Kidney (tissue), 14 donors: ENCODE results near the gene CLCNKA. TPM values are rescaled to one million over a fixed set of nuclear protein-coding genes. Genes with fewer than 3 reads are reported as not detected.

Source experiments
- DNase-seq, 5 donors: peaks; one replicate each; pipeline ENCODE4 v3.0.0-alpha.2; 2013 to 2020
- FAIRE-seq: peaks from 2 replicates; lab custom pipeline; 2012; peaks lifted over from hg19 to GRCh38; lab: Jason Lieb, UNC
- H3K27ac ChIP-seq, 2 donors: one replicate each; pipeline ENCODE4 v1.7.0; 2013; ENCODE audit warnings: low read depth in 2 of 2, low read length in 2 of 2, inconsistent platforms in 1 of 2
- H3K27me3 ChIP-seq: one replicate; pipeline ENCODE4 v1.7.1; 2013; ENCODE audit warnings: low read length, inconsistent platforms; ENCODE audit not compliant: control insufficient read depth, insufficient read depth
- H3K36me3 ChIP-seq, 3 donors: one replicate each; pipeline versions ENCODE4 v1.7.0 to v1.7.1; 2013; ENCODE audit warnings: low read length in 3 of 3, control low read depth in 1 of 3, inconsistent platforms in 1 of 3; ENCODE audit not compliant: insufficient read depth in 3 of 3, control insufficient read depth in 2 of 3
- H3K4me1 ChIP-seq, 3 donors: one replicate each; pipeline versions ENCODE4 v1.7.0 to v1.7.1; 2013; ENCODE audit warnings: low read length in 3 of 3, inconsistent platforms in 1 of 3, low read depth in 1 of 3; ENCODE audit not compliant: control insufficient read depth in 2 of 3, insufficient read depth in 2 of 3
- H3K4me3 ChIP-seq, 3 donors: one replicate each; pipeline versions ENCODE4 v1.7.0 to v1.8.1; 2013; ENCODE audit warnings: low read length in 3 of 3, control low read depth in 1 of 3, inconsistent platforms in 1 of 3
- H3K9ac ChIP-seq, 3 donors: one replicate each; pipeline versions ENCODE4 v1.7.0 to v1.7.1; 2013; ENCODE audit warnings: low read length in 3 of 3, control low read depth in 1 of 3, inconsistent platforms in 1 of 3
- H3K9me3 ChIP-seq, 3 donors: one replicate each; pipeline versions ENCODE4 v1.7.0 to v1.7.1; 2013; ENCODE audit warnings: low read length in 3 of 3, control low read depth in 1 of 3, inconsistent platforms in 1 of 3; ENCODE audit not compliant: control insufficient read depth in 2 of 3, insufficient read depth in 1 of 3
- intact Hi-C: fragments of 100-400 bp; cut with DNase I; formaldehyde crosslinking; loops from one replicate; pipeline ENCODE4 v1.11.1; 2022
- polyA plus RNA-seq: library from polyadenylated mRNA; stranded (reverse); fragments of 350-450 nt; fragmentation: Illumina TruSeq; extraction: RNeasy Lipid Tissue Mini Kit (QIAGEN cat#74804); gene quantifications from one replicate; pipeline ENCODE4 v1.2.3, GENCODE V29; 2014; ENCODE audit warnings: low read depth, low replicate concordance; ENCODE audit not compliant: insufficient read depth
- total RNA-seq: library from RNA; stranded (reverse); fragmentation: NEBNext Ultra II Directional; extraction: Animal tissue kit (Norgen Biotek cat#: 25700); gene quantifications from one replicate; pipeline ENCODE4 v1.2.1, GENCODE V29; 2021
- TF ChIP-seq, protein P1 (sequence below): IDR thresholded peaks from 3 replicates; pipeline ENCODE4 v1.5.1; 2012; ENCODE audit warnings: mild to moderate bottlenecking, moderate library complexity, borderline replicate concordance; ENCODE audit not compliant: insufficient read depth; ENCODE audit errors: extremely low read depth
- donor health status: control.
- donor health status: control.
- donor health status: control.
- donor health status: control.
- donor health status: control.
- donor health status: DM: yes; HTN: yes; CAD: no.
- donor health status: Normal renal cell carcinoma (clear cell type).

The CLCNKA gene
- total and polyA plus RNA-seq, 2 donors from 2014 or later = 7.8 to 187 TPM

GRCh38 chr1:16009030-16009460 lies 12.8 kb upstream of the CLCNKA start:
- intact Hi-C loops = loop anchor here (10.0 kb wide), 1 partner anchor 46 kb away; no protein-coding TSS in a partner anchor
- Histone ChIP-seq H3K36me3 (no peaks in the 10 kb centered on the region), H3K9me3 (no peaks in the 10 kb centered on the region), H3K27me3 (no peaks in the 10 kb centered on the region), H3K4me3 (no peak overlapping the region), H3K4me1 (peaks cover 0 to 10% (median 9%) of the 10 kb centered on the region in 3 donors), H3K9ac (no peak overlapping the region), H3K27ac (no peak overlapping the region)
- no peak for FAIRE-seq
- peak; percentile 88 to 92 (median 90) for DNase-seq
- TF ChIP-seq, protein P1, sequence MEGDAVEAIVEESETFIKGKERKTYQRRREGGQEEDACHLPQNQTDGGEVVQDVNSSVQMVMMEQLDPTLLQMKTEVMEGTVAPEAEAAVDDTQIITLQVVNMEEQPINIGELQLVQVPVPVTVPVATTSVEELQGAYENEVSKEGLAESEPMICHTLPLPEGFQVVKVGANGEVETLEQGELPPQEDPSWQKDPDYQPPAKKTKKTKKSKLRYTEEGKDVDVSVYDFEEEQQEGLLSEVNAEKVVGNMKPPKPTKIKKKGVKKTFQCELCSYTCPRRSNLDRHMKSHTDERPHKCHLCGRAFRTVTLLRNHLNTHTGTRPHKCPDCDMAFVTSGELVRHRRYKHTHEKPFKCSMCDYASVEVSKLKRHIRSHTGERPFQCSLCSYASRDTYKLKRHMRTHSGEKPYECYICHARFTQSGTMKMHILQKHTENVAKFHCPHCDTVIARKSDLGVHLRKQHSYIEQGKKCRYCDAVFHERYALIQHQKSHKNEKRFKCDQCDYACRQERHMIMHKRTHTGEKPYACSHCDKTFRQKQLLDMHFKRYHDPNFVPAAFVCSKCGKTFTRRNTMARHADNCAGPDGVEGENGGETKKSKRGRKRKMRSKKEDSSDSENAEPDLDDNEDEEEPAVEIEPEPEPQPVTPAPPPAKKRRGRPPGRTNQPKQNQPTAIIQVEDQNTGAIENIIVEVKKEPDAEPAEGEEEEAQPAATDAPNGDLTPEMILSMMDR = peak; percentile 98

- no peaks in the 10 kb centered on the region for H3K27me3 ChIP-seq
- no peaks in the 10 kb centered on the region for H3K36me3 ChIP-seq
- H3K4me1 ChIP-seq = peaks cover 0 to 17% (median 14%) of the 10 kb centered on the region in 3 donors
- no peak overlapping the region for H3K4me3 ChIP-seq
- H3K9ac ChIP-seq = no peak overlapping the region
- intact Hi-C loops = loop anchor here (10.0 kb wide), 1 partner anchor 45 kb away; no protein-coding TSS in a partner anchor
- FAIRE-seq = no peak
- H3K9me3 ChIP-seq = no peaks in the 10 kb centered on the region
- TF ChIP-seq, protein P1 = no peak
- peak overlapping the region in 1 of 2 donors; percentile 12 for H3K27ac ChIP-seq
- no peak for DNase-seq
Observed at GRCh38 chr1:16009678-16010077, 12.2 kb upstream of the CLCNKA start.

- TF ChIP-seq, protein P1 = no peak
- Histone ChIP-seq H3K9ac (no peak overlapping the region), H3K36me3 (no peaks in the 10 kb centered on the region), H3K27me3 (no peaks in the 10 kb centered on the region), H3K4me1 (peaks cover 0 to 22% (median 17%) of the 10 kb centered on the region in 3 donors), H3K9me3 (no peaks in the 10 kb centered on the region), H3K27ac (no peak overlapping the region), H3K4me3 (no peak overlapping the region)
- FAIRE-seq (no peak), DNase-seq (no peak)
- intact Hi-C loops = no loop called here
Observed at GRCh38 chr1:16010837-16011236, 11.0 kb upstream of the CLCNKA start.
